HG03139 (cell line): Measurements from ENCODE around the gene SDR42E1.

ENCODE experiments used
- ATAC-seq: cut with Tn5 transposase; IDR thresholded peaks from one replicate; pipeline ENCODE4 v1.9.1; 2021; ENCODE audit not compliant: unreplicated experiment

Gene SDR42E1, protein sequence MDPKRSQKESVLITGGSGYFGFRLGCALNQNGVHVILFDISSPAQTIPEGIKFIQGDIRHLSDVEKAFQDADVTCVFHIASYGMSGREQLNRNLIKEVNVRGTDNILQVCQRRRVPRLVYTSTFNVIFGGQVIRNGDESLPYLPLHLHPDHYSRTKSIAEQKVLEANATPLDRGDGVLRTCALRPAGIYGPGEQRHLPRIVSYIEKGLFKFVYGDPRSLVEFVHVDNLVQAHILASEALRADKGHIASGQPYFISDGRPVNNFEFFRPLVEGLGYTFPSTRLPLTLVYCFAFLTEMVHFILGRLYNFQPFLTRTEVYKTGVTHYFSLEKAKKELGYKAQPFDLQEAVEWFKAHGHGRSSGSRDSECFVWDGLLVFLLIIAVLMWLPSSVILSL

DNA sequence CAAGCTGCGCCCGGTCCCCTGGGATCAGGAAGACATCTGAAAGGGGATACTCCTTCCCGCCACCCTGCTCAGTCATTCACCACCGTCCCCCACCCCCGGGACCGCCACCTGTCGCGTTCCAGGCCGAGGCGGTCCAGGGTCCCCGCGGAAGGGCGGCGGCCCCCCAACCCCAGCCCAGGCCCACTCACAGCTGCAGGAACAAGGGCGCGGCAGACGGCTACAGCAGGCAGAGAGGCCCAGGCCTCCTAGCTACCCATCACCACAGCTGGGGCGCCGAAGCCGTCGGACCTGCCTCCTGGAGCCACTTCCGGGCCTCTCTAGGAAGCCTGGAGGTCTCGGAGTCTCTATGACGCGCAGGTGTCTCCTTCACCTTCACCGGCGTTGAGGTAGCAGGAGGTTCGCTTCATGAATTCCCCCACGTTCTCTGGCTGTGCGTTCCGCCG lies at the start of gene SDR42E1:
TSS of gene SDR42E1 (minus strand) at position 272 of the 443 bp plus-strand sequence. CDS start 10,612 bp downstream, outside the sequence.
- peak; percentile 90 for ATAC-seq

DNA sequence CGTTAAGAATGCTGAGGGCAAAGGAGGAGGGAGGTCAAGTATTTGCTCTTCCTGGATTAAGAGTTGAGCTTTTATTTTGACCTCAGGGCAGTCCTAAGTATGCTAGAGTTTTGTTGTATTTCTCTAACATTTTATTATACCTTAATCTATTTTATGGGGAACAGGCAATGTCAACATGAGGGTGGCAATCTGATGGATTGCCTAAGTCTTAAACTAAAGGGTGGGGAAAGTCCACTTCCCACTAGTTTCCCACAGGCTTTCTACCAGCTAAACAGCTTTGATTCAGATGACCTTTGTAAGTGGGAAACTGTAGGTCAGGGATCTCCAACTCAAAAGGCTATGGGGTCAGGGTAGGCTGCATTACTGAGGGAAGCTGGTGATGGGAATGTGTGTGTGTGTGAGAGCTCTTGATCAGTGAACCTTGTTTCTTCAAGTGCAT lies 48.7 kb upstream of the SDR42E1 start:
- ATAC-seq, result no peak

DNA sequence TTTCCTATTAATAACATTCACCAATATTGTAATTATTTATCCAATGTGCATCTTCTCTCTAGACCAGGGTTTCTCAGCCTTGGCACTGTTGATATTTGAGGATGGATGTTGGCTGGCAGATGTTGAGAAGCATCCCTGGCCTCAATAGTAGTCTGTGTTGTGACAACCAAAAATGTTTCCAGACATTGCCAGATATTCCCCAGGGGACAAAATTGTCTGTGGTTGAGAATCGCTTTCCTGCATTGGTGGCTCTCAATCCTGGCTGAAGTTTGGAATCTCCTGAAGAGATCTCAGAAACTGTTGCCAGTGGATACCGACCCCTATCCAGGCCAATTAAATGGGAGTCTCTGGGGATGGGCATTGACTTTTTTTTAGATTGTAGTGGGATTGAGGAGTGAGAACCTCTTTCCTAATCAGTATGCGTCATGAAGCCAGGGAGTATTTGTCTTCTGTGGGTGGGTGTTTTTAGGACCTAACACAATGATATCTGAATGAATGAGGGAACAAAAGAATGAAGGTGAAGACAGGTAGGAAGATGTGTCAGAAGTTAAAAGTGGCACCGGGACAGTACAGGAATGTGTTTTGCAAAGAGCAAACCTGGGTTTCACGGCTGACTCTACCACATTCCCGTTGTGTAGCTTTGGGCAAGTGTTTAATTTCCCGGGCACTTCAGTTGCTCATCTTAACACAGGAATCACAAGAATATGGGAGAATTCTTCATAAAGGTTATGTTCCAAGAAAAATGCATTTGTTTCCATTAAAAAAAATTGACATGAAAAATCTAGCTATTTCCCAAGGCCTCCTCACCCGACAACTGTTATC lies 48.1 kb upstream of the SDR42E1 start:
- ATAC-seq, result no peak

DNA sequence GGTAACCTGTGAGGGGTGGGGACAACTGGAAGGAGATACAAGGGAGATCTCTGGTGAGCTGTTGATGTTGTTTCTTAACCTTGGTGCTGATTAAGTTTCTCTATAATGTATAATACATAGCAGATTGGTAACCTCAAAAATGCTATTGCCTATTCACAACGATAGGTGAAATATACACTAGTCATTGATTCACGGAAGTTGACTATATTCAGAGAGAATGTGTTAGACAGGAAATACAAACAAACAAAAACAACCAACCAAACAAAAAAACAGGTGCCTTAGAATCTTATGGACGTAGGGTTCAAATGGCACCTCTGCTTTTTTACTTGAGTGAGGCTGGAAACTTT lies 45.3 kb upstream of the SDR42E1 start:
- ATAC-seq, result no peak

DNA sequence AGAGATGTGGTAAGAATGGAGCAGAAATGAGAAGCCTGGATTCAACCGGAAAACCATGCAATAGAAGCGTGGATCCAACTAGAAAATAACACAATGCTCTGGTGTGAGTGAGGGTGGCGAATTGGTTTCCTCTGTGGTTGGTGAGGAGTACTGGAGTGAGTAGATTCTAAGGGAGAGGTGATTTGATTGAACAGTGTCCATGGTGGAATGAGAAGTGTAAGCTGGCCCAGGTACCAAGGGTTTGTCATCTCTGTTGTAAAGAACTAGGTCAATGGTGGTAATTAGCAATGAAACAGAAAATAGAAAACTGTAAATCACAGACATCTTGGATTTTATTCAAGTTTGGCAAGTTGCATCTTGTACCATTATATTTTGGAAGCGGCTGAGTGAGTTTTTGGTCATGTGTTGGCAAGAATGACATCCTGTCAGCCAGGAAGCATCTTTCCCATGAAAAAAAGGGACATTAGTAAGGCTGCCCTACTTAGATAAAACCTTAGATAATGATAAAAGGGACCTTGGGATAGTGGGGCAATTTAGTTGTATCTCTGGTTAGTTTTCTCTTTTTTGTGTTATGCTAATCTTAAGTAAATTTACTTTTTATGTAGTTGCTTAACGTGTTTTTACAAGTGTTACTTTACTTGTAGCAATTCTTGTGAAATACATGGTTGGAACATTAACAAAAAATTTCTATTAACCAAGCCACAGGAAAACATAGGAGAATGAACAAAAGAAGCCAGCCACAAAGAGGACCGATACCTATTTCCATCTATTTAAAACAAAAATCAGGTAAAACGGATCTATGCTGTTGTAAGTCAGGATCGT lies 44.7 kb upstream of the SDR42E1 start:
- no peak for ATAC-seq

DNA sequence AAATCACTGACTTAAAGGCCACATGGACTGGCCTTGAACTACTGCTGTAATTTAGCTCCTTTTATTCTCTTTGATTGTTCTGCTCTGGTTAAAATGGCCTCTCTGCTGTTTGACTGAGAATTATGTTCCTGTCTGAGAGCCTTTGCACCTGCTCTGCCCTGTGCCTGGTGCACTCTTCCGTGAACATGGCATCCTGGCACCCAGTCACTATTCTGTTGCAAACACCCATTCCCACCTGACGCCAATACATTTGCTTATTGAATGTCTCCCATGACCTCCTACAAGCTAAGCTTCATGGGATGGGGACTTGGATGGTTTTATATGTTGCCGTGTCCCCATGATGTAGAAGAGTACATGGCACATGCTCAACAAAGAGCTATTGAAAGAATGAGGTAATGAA lies 43.8 kb upstream of the SDR42E1 start:
- ATAC-seq, result no peak

DNA sequence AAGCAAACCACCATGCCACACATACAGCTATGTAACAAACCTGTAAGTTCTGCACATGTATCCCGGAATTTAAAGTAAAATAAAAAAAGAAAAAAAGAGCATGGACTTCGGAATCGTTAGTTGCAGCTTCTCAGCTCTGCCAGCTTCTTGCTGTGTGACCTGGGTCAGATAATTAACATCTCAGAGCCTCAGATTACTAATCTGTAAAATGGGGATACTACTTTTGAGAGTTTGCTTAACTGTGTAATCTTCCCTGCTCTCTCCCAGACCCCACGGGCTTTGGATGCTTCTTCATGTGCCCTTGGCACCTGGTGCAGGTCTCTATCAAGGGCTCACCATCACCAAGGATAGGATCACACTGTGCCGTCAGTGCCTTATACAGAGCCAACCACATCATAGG lies 40.4 kb upstream of the SDR42E1 start:
- no peak for ATAC-seq

DNA sequence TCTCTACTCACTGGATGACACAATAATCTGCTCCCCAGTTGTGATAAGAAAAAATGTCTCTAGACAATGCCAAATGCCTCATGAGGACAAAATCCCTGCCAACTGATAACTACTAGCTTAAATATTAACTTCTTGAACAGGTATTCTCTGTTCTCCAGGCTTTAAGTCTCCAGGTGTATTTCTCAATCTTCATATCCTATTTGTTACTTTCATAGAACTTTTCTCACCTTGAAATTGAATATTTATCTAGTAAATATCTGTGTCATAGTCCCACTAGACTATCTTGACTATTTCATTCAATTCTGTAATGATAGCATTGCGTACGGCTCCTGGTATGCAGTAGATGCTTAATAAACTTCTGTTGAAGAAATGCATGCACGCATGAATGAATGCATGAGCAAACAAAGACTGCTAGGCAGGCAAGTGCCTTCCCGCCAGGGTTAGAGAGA lies 39.7 kb upstream of the SDR42E1 start:
- ATAC-seq, result no peak

DNA sequence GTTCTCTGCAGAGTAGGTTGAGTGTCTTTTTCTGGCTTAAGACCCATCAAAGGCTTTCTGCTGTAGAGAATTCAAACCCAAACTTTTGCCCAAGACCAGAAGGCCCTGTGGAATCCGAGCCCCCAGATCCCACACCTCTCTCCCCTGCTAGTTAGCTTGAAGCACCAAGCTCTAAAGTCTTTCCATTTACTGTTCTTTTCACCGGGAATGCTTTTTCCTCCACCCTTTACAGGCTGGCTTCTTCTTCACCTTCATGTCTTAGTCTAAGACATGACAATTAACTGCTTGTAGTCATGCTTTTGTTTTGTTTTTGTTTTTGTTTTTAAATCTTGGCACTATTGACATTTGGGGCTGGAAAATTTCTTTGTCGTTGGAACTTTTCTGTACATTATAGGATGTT lies 39.2 kb upstream of the SDR42E1 start:
- no peak for ATAC-seq

DNA sequence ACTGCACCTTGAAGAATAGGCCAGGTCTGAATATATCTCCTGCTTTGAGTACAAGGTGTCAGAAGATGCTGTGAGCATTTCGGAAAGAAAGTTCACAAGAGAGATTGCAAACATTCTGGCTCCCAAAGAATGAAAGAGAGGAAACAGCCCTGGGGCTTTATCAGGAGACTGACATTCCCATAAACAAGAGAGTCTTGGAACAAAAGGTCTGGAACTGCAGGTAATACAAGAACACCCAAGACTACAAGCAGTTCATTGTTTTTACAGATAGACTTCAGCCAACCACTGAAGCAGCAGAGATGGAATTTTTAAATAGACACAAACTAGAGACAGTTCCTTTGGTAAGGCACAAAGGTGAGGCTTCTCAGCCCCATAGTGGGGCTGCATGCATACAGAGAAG lies 38.2 kb upstream of the SDR42E1 start:
- no peak for ATAC-seq

DNA sequence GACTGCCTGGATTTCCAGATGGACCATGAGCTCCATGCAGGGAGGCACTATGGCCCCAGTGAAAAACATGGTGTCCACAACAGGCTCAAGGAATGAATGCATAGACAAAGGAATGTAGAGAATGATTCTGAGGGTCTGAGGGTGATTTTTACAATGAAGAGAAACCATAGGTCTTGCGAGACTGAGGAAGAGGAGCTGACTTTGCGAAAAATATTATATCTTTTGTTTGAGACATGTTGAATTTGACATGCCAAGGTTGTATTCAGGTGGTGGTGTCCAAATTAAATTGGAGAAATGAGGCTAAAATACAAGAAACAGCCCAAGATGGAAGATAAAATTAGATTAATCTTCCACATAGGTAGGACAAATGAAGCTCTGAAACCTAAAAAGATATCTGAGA lies 36.5 kb upstream of the SDR42E1 start:
- no peak for ATAC-seq

DNA sequence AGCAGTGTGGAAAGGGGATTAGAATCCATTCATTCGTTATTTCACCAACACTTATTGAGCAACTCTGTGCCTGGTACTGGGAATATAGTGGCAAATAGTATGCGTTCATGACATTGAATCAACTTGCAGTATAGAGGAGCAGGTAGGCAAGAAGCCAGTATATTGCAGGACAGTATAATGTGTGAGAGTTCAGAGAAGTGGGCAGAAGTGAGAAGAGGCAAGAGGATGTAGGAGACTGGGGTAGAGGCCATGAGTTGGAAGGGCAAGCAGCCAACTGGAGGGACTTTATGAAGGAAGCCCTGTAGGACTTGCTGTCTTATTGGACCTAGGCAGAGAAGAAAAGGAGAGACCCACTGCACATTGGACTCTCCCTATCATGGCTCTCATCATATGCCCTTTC lies 36.1 kb upstream of the SDR42E1 start:
- ATAC-seq, result no peak

DNA sequence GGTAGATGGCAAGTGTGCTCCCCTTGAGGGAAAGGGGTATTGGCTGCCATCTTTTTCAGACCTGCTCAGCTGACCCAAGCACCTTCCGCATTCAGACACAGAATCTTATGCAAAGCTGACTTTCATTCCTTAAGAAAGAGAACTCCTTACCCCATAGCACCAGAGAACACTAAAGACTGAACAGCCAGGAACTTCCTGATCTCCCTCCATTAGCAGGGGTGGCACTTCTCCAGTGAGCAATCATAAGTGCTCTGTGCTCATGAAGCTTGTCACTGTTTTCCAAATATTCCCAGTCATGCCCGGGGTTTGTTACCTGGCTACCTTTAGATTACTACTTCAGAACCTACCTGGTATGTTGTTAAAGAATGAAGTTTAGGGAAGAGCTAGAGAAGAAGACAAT lies 35.7 kb upstream of the SDR42E1 start:
- no peak for ATAC-seq

DNA sequence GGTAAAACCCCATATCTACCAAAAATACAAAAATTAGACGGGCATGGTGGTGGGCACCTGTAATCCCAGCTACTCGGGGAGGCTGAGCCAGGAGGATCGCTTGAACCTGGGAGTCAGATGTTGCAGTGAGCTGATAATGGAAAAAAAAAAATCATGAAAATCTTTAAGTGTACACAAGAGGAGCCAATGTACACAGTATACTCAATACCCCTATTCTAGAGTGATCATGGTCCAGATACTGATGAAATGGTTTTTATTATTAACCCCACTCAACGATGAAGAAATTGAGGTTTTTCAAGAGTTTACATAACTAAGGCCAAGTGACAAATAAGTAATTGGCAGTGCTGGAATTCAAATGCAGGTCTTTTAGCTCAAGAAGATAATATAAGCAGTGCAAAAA lies 35.3 kb upstream of the SDR42E1 start:
- ATAC-seq, result no peak

DNA sequence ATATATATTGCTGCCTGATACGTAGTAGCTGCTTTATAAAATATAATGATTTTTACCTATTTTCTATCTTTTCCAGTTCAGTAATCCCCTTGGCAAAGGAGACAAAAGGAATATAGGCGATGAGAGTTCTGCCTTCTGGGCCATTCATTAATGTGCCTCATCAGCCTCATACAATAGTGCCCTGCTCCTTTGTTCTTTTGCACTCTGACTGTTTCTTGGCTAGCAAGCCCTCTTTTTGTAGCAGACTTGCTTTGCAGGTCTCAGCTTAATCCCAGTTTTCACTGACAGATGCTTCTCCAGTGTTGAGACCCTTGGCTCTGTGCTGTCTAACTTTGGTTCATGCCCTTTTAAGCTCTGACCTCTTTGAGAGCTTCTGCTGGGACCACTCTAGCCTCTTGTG lies 34.2 kb upstream of the SDR42E1 start:
- ATAC-seq, result no peak

DNA sequence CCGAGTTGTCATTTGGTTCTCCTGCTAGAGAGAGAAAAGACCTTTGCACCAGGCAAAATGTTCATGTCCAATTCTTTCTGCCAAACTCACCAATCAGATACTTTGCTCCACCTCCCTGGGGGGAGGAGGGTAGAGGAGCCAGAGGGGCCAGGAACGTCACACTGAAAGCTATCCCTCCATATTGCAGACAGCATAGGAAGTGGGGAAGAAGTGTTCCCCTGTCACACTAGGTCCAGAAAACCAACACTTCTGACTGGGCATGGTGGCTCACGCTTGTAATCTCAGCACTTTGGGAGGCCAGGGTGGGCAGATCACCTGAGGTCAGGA lies 33.3 kb upstream of the SDR42E1 start:
- no peak for ATAC-seq

DNA sequence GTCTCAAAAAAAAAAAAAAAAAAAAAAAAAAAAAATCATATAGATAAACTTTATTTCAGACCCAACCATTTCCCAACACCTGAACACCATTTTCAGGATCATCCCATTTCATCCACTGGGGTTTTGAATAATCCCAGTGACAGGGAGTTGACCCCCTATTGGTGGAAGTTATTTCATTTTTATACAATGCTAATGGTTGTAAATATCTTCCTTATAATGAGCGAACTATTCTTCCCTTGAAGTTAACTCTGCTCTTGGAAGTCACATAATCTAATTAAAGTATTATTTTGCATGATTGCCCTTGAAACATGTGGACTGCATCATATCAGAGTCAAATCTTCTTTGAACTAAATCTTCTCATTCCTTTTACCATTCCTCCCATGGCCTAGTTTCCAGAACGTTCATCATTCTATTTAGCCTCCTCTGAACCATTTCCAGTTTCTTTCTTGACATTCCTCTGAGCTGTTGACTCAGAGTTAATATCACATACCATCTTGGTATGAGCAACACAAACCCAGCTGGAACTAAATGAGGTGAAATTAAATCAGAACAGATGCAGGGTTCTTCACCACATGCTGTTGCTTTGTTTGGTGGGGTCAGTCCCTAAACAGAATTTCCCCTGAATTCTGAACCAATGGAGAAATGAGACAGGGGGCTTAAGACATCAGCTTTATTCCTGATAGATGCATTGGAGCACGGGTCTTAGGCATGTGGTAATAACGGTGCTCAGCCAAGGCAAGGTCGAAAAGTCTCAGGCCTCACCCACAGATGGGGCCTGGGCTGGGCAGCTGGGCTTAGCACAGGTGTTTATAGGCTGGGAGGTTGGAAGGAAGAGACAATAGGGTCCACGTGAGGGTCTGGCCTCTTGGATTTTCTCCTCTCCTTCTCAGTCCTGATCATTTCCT lies 32.7 kb upstream of the SDR42E1 start:
- no peak for ATAC-seq

DNA sequence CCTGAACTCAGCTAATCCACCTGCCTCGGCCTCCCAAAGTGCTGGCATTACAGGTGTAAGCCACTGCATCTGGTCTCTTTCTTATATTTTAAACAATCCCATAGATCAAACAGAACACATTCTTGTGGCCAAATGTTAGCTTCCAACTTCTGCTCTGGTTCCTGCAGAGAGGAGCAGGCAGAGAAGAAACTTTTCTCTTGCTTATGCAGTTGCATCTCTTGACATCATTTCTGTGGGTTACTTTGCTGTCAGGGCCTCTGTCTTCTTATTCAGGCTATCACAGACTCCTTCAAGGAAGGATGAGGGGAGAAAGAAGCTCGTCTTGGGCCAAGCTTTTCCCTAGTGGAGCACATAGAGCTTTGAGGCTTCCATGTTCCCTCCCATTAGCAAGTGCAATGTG lies 31.6 kb upstream of the SDR42E1 start:
- no peak for ATAC-seq

DNA sequence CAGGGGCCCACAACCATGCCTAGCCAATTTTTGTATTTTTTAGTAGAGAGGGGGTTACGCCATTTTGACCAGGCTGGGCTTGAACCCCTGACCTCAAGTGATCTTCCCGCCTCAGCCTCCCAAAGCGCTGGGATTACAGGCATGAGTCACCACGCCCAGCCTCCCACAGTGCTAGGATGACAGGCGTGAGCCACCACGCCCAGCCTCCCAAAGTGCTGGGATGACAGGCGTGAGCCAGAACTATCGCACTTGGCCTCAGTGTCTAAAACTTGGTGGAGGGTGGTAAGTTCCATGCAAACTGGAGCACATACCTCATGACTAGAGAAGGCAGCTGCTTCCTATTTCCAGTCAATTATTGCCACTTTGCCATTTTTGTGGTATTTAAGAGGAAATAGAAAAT lies 30.9 kb upstream of the SDR42E1 start:
- ATAC-seq, result no peak

DNA sequence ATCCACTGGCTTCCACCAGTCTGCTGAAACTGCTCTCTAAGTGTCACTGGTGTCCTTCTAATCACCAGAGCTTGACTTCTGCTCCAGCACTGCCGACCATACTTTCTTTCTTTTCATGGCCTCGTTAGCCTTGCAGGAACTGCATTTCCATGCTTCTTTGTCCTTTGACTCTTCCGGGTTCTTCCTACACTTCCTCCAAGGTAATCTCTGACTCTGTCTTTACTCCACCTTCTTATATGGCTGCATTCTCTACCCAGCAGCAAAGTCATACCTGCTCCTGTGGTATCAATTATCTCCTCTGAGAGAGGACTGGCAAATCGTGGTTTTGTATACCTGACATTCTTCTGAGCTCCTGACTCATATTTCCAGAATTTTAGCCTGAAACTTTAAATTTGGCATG lies 30.3 kb upstream of the SDR42E1 start:
- no peak for ATAC-seq

DNA sequence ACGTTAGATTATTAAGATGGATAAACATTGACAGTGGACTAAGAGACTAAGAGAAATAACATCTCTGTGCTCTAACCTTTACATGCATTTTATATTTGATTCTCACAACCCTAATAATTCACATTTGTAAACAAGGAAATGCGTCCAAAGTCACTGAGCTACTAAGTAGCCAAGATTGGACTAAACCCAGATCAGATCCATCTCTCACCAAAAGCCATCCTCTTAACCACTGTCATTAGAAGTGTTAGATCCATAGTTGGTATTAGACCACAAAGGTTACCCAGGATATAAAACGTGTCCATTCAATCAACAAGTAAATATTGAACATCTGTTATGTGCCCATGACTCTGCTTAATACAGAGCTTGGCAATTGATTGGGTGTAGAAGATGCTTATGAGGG lies 29.0 kb upstream of the SDR42E1 start:
- no peak for ATAC-seq
